MM.1S (cell line): Measurements from ENCODE around the gene GRIK2.

ENCODE experiments used
- EZH2 ChIP-seq: fragments of 300-600 bp; sonication (generic); optimal IDR thresholded peaks from 2 replicates; pipeline ENCODE3; 2017; ENCODE audit warnings: low read depth, mild to moderate bottlenecking, antibody characterized with exemption, low read length, mixed read lengths
- EZH2phosphoT487 ChIP-seq: fragments of 300-600 bp; sonication (generic); IDR thresholded peaks from 2 replicates; pipeline ENCODE4 v1.6.1; 2018; ENCODE audit warnings: antibody characterized with exemption, low read length
- TF ChIP-seq, protein P1 (sequence below): fragments of 300-600 bp; sonication (generic); IDR thresholded peaks from 2 replicates; pipeline ENCODE4 v1.5.1; 2016; ENCODE audit warnings: antibody characterized with exemption, low read length, mixed read lengths

GRCh38 chr6:101845621-101846020, 452.1 kb downstream of the GRIK2 start:
- TF ChIP-seq, protein P1, sequence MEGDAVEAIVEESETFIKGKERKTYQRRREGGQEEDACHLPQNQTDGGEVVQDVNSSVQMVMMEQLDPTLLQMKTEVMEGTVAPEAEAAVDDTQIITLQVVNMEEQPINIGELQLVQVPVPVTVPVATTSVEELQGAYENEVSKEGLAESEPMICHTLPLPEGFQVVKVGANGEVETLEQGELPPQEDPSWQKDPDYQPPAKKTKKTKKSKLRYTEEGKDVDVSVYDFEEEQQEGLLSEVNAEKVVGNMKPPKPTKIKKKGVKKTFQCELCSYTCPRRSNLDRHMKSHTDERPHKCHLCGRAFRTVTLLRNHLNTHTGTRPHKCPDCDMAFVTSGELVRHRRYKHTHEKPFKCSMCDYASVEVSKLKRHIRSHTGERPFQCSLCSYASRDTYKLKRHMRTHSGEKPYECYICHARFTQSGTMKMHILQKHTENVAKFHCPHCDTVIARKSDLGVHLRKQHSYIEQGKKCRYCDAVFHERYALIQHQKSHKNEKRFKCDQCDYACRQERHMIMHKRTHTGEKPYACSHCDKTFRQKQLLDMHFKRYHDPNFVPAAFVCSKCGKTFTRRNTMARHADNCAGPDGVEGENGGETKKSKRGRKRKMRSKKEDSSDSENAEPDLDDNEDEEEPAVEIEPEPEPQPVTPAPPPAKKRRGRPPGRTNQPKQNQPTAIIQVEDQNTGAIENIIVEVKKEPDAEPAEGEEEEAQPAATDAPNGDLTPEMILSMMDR: no peak
- TF ChIP-seq EZH2phosphoT487 (no peak), EZH2 (no peak)
